CD4-positive, alpha-beta T cell treated with Interleukin-17A for 4 hours (primary cell): ENCODE results near the gene CNTRL.
"Not testable (repeated sequence)": the region's sequence is repeated elsewhere in the genome, so short reads cannot be mapped to it uniquely, and the experiment has no call there.

Source experiments
- DNase-seq: peaks from one replicate; pipeline ENCODE4 v3.0.0-alpha.2; 2020; ENCODE audit warnings: mixed read lengths

CNTRL gene, protein sequence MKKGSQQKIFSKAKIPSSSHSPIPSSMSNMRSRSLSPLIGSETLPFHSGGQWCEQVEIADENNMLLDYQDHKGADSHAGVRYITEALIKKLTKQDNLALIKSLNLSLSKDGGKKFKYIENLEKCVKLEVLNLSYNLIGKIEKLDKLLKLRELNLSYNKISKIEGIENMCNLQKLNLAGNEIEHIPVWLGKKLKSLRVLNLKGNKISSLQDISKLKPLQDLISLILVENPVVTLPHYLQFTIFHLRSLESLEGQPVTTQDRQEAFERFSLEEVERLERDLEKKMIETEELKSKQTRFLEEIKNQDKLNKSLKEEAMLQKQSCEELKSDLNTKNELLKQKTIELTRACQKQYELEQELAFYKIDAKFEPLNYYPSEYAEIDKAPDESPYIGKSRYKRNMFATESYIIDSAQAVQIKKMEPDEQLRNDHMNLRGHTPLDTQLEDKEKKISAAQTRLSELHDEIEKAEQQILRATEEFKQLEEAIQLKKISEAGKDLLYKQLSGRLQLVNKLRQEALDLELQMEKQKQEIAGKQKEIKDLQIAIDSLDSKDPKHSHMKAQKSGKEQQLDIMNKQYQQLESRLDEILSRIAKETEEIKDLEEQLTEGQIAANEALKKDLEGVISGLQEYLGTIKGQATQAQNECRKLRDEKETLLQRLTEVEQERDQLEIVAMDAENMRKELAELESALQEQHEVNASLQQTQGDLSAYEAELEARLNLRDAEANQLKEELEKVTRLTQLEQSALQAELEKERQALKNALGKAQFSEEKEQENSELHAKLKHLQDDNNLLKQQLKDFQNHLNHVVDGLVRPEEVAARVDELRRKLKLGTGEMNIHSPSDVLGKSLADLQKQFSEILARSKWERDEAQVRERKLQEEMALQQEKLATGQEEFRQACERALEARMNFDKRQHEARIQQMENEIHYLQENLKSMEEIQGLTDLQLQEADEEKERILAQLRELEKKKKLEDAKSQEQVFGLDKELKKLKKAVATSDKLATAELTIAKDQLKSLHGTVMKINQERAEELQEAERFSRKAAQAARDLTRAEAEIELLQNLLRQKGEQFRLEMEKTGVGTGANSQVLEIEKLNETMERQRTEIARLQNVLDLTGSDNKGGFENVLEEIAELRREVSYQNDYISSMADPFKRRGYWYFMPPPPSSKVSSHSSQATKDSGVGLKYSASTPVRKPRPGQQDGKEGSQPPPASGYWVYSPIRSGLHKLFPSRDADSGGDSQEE (N-terminal part only)

DNA sequence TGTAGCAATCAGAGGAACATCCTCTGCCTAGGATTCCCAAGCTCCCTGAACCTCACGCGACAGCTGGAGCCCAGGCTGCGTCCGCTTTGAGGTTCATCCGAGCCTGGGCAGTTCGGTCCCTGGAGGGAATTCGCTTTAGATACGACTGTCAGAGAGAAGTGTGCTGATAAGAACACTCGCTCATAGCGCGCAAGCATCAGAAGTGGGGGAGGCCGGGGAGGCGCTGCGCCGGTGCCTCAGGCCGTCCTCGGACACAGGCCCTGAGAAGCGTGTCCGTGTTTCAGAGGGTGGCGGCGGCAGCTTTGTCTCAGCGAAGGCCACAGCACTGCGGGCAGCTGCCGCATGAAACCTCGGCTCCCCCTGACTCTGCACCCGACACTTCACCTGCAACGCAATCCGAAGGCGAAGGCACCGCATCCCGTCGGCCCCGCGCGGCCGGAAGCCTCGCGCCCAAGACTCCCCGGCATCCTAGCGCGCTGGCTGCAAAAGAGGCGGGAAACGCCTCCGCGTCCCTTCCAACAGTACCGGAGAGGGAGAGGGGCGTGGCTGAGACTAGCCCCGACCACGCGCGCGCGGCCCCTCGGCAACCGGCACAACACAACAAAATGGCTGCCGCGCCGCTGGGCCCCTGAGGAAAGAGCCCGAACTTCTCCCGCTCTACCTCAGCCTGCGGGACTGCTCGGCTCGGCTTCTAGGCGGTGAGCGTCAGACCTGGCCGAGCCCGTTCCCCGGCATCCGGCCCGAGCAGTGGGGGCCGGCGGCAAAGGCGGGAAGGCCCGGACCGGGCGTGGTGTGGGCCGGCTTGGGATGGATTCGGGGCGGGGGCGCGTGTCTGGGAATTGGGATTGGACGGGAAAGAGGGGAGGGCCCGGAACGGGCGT, at the start of gene CNTRL:
Gene CNTRL, plus strand, starts transcription at position 586 of the 881 bp plus-strand sequence. CDS start 13,372 bp downstream, outside the sequence.
- peak; percentile 90 for DNase-seq

DNA sequence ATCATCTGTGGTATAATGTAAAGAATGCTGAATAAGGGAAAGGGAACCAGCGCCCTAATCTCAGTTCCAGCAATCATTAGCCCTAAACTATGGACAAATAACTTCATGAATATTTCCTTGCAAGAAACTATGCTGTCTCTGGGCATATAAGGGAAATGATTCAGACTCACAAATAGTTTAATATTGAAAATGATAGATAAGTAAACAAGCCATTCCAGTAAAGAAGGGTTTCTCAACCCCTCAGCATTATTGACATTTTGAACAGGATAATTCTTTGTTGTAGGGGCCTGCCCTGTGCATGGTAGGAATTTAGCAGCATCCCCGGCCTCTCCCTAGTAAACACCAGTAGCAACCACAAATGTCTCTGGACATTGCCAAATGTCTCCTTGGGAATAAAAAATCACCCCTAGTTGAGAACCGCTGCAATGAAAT, 48.5 kb upstream of the CNTRL start:
- DNase-seq: no peak

GRCh38 chr9:121026768-121027167, 48.0 kb upstream of the CNTRL start:
- DNase-seq: no peak

DNA sequence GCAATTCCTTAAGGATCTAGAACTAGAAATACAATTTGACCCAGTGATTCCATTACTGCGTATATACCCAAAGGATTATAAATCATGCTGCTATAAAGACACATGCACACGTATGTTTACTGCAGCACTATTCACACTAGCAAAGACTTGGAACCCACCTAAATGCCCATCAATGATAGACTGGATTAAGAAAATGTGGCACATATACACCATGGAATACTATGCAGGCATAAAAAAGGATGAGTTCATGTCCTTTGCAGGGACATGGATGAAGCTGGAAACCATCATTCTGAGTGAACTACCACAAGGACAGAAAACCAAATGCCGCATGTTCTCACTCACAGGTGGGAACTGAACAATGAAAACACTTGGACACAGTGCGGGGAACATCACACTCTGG, 46.5 kb upstream of the CNTRL start:
- DNase-seq: not testable (repeated sequence)

DNA sequence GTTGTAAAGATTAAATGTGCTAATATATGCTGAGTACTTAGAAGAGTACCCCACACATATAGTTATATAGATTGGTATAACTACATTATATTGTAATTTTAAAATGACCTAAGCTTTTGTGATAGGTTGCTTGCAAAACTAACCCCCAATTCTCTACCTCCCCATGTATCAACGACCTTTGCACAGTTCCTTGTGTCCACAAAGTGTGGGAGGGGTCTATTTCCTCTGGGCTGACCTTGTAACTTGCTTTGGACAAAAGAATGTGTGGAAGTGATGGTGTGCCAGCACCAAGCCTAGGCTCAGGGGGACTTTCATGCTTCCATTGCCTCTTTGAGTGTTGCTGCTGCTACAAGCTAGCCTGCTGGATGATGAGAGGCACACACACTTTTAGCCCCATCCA, 45.3 kb upstream of the CNTRL start:
- DNase-seq: no peak

DNA sequence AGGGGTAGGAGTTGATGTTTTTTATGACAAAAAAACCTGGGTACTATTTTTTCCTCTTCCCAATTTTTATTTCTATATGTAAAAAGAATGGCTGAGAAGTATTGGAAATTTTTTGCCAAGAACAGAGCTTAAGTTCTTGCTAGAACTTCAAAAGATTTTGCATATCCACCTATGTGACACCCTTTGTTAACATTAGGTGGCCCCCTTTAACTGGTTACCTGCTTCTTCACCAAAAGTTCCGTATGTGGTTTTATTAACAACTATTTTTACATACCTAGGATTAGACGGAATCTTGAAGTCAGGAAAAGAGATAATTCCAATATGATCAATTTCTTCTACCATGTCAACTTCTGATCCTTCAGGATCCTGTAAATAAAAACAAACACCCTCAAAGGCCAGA, 40.2 kb upstream of the CNTRL start:
- no peak for DNase-seq

DNA sequence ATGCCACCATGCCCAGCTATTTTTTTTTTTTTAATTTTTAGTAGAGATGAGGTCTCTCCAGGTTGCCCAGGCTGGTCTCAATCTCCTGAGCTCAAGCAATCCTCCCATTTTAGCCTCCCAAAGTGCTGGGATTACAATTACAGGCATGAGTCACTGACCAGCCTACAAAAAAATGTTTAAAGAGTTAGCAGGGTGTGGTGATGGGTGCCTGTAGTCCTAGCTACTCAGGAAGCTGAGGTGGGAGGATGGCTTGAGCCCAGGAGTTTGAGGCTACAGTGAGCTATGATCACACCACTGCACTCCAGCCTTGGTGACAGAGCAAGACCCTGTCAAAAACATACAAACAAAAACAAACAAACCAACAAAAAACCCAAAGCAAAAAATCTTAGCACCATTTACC, 39.0 kb upstream of the CNTRL start:
- DNase-seq: not testable (repeated sequence)

GRCh38 chr9:121038362-121038761, 36.4 kb upstream of the CNTRL start:
- DNase-seq: no peak

DNA sequence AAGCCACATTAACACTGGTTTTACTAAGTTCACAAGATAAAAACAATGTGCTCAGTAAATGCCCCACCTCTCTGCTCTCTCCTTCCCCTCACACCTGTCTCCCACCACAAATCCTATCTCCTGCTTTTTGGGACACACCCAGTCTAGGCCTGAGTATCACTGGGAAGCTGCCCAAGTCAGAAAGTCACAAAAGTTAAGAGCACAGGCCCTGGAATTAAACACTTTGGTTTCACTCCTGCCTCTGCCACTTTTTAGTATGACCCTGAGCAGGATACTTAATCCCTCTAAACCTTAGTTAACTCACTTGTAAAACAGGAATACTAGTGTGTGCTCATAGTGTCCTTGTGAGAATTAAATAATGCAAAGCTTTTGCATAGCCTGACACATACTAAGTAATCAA, 36.0 kb upstream of the CNTRL start:
- DNase-seq: no peak

DNA sequence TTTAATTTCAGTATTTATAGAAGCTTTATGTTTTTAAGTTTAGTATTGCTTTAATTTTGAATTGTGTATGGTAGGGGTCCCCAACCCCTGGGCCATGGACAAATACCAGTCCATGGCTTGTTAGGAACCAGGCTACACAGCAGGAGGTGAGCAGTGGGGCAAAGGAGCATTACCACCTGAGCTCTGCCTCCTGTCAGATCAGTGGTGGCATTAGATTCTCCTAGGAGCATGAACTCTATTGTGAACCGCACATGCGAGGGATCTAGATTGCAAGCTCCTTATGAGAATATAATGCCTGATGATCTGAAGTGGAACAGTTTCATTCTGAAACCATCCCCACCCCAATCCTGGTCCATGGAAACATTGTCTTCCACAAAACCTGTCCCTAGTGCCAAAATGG, 26.6 kb upstream of the CNTRL start:
- DNase-seq: no peak

DNA sequence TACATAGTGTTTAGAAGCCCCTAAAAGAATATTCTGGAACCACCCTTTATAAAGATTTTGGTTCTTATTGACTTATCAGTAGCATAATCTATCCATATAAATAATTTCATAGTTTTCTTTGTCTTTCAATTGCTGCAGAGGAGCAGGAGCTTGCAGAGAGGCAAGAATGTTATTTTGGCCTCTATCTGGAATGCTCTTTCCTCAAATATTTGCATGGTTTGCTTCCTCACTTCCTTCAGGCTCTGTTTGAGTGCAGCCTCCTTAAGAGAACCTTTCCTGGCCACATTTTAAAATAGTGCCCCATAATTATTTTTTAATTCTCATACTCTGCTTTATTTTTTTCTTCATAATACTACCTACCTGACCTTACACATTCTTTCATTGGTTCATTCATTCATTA, 26.1 kb upstream of the CNTRL start:
- no peak for DNase-seq

GRCh38 chr9:121050128-121050988, 24.4 kb upstream of the CNTRL start, which contains the start of gene C5:
C5 (minus strand) TSS chr9:121050275; CDS start chr9:121050246, 29 bp downstream.
- DNase-seq: no peak

DNA sequence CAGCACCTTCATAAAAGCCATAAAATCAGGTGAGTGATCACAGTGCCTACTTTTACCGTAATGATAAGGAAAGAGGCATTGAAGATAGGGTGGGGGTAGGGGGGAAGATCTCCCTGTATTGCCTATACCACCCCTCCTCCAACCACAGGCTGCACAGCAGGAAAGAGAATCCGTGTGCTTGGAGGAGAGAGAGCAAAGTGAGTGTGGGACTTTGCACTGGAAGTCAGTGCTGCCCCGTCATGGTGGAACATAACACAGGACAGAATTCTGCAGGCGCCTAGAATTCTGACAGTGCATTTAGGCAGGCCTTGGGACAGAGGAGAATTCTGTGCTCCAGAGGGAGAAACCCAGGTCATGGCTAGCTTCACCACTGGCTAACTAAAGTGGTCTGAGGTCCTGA, 21.2 kb upstream of the CNTRL start:
- no peak for DNase-seq

- DNase-seq: no peak
Measured at GRCh38 chr9:121055642-121056143, 19.1 kb upstream of the CNTRL start.

- no peak for DNase-seq
Measured at GRCh38 chr9:121057821-121058220, 16.9 kb upstream of the CNTRL start.

DNA sequence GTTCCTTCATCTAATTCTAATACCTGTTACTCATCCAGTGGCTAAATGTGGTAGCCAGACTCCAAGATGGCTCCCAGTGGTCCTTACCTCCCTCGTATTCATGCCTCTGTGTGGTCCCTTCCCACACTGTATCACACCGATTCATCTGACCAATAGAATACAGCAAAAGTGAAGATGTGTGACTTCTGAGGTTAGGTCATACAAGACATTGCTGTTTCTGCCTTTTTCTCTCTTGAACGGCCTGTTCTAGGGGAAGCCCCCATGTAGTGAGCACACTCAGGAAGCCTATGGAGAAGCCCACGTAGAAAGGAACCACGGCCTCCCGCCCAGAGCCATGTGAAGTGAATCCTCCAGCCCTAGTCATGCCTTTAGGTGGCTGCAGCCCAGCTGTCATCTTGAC, 15.2 kb upstream of the CNTRL start:
- DNase-seq: no peak

DNA sequence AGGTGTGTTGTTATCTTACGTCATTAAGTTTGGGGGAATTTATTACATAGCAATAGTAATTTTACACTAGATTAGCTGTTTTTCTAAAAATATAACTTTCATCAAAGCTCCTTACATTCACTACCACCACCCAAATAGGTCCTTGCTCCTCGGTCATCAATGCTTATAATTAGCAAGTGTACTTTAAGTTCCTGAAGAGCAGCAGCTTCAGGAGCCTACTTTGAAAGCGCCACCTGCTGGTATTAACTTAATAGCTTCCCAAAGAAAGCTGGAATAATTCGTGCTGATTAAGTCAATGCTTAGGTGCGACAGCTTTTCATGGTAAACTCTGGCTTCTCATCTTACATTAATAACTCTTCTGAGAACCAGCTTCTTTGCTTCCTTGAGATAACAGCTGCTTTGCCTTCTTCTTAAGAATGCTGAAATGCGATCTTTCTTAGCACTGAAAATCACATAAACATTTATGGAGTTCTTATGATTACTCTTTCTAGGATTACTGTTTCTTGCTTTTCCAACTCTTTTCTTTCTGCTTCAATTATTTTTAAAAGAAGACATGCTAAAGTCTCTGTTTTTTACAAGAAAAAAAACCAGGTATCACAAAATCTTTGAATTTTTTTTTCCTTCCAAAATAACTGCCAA, 14.6 kb upstream of the CNTRL start:
- peak; percentile 59 for DNase-seq

DNA sequence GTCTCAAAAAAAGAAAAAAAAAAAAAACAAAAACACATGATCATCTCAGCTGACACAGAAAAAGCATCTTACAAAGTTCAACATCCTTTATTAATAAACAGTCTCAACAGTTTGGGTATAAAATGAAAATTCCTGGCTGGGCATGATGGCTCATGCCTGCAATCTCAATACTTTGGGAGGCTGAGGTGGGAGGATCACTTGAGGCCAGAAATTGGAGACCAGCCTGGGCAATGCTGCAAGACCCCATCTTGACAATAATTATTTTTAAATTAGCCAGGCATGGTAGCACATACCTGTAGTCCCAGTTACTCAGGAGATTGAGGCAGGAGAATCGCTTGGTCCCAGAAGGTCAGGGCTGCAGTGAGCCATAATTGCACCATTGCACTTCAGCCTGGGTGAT, 7.9 kb upstream of the CNTRL start:
- no peak for DNase-seq

- no peak for DNase-seq
Measured at GRCh38 chr9:121067640-121068039, 7.1 kb upstream of the CNTRL start.

GRCh38 chr9:121069396-121069795, 5.4 kb upstream of the CNTRL start:
- no peak for DNase-seq
